GM18498 (cell line): ENCODE data around the gene EFCAB5.
A peak's percentile ranks its signal among the peaks of the same experiment; 100 is the strongest.
"Not testable (repeated sequence)": the region's sequence is repeated elsewhere in the genome, so short reads cannot be mapped to it uniquely, and the experiment has no call there.

Source experiments
- ATAC-seq: cut with Tn5 transposase; IDR thresholded peaks from one replicate; pipeline ENCODE4 v1.9.1; 2021; ENCODE audit warnings: mild to moderate bottlenecking, moderate library complexity; ENCODE audit not compliant: unreplicated experiment

Gene EFCAB5

DNA sequence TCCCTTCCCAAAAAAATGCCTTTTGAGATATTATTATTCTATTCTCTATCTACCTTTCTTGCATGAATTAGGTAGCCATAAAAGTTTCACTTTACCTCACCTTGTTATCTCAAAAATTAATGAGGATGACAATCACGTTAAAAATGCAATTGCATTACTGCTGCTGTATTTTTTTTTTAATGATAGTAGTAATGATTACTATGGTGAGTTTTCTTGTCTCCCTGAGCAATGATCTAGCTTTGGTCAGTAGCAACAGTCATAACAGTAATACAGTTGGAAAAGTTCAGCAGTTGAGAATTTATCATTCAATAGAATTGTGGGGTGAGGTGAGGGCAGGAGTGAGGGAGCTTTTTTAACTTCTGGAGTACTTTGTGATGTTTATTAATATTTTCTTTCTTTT is at the start of gene EFCAB5:
TSS of gene EFCAB5 (plus strand) at position 301 of the 400 bp plus-strand sequence. CDS start 163 bp downstream, outside the sequence.
- ATAC-seq: no peak

DNA sequence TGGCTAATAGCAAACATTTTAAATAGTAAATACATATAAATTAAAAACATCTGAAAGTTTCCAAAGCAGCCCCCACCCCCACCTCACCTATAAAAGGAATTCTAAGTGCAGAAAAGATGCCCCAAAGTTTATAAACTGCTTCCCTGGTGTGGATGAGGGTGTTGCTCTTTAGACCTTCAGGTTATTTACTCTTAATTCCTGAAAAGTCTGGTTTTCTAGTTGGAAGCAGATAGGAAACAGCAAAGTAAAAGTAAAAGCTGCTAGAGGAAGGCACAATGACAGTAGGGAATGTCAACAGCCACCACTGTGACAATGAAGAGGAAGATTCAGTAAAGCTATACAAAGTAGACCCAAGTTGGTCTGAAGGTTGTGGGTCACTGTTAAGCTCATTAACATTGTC is 49.2 kb upstream of the EFCAB5 start:
- ATAC-seq: no peak

GRCh38 chr17:29897136-29897535 is 44.3 kb upstream of the EFCAB5 start:
- ATAC-seq: not testable (repeated sequence)

- no peak for ATAC-seq
Observed at GRCh38 chr17:29903471-29903870, 38.0 kb upstream of the EFCAB5 start.

- ATAC-seq: no peak
Observed at GRCh38 chr17:29905086-29905878, 36.2 kb upstream of the EFCAB5 start.

DNA sequence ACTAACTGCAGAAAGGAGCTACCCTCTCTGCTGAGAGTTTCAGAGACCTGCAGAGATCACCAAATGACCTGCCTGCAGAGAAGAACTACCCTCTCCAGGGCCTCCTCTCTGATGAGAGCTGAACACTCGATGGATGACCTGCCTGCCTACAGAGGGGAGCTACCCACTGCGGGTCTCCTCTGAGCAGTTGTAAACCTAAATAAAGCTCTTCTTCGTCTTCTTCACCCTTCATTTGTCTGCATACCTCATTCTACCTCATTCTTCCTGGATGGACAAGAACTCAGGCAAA is 35.6 kb upstream of the EFCAB5 start:
- ATAC-seq: no peak

DNA sequence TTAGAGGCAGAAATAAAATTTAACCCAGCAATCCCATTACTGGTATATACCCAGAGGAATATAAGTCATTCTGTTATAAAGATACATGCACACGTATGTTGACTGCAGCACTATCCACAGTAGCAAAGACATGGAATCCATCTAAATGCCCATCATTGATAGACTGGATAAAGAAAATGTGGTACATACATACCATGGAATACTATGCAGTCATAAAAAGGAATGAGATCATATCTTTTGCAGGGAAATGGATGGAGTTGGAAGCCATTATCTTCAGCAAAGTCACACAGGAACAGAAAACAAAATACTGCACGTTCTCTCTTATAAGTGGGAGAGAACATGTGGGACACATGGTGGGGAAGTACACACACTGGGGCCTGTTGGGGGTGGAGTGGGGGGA is 34.5 kb upstream of the EFCAB5 start:
- no peak for ATAC-seq

- ATAC-seq: no peak
Observed at GRCh38 chr17:29909236-29910003, 32.0 kb upstream of the EFCAB5 start.

DNA sequence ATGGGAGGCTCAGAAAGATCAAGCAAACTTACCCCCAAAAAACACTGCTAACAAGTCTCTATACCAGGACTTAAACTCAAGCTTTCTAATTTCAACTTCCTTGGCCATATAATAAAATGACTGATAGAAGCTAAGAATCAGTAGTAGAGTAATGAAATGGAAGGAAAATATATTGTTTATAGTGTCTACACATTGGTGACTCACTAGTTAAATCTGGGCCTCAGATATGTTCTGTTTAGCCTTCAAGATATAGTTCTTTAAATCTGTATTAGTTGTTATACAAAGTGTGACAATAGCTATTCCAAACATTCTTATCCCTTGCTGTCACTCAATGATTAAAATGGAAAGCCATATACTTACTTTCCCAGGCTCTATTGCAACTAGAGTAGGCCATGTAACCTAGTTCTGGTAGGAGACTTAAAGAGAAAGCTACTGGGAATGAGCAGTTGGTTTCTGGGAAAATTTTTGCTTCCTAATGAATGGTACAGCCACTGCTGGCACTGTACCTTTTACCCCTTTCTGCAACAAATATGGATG is 29.7 kb upstream of the EFCAB5 start:
- no peak for ATAC-seq

GRCh38 chr17:29914819-29915537 is 26.5 kb upstream of the EFCAB5 start:
- ATAC-seq: no peak

DNA sequence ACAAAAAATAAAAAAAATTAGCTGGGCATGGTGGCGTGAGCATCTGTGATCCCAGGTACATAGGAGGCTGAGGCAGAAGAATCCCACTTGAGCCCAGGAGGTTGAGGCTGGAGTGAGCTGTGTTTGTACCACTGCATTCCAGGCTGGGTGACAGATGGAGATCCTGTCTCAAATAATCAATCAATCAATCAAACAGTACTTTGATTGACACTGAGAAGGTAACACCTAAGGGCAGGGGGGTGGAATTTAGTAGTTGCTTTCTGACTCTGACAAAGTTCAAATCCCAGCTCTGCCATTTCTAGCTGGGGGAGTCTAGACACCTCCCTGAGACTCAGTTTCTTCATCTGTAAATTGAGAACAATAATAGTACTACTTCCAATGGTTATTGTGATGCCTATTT is 23.4 kb upstream of the EFCAB5 start:
- ATAC-seq: no peak

- no peak for ATAC-seq
Observed at GRCh38 chr17:29918922-29919856, 22.2 kb upstream of the EFCAB5 start.

GRCh38 chr17:29924786-29925185 is 16.6 kb upstream of the EFCAB5 start:
- no peak for ATAC-seq

- no peak for ATAC-seq
Observed at GRCh38 chr17:29927546-29927945, 13.9 kb upstream of the EFCAB5 start.

DNA sequence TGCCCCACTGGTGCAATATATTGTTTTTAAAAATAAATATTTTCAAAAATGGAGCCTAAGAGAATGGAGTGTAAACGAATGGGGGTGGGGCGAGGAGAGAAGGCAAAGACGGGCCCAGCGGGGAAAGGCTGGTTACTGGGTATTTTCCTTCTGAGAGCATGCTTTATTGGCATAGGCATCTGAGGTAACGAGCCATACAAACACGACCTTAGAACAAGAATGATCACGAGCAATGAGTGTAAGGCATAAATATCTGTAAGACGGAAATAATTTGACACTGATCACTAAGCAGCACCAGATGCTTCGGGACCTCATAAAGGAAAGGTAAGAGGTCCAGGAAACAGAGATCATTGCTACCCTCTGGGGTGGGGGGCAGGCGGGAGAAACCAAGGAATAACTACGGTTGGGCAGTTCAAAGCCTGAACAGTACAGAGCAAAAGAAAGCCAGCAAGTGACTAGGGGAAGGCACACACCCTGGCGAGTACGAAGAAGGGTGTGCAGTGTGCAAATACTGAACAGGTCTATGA is 12.4 kb upstream of the EFCAB5 start:
- no peak for ATAC-seq

GRCh38 chr17:29929533-29930408 is 11.7 kb upstream of the EFCAB5 start, which contains the start of gene SSH2:
Gene SSH2, minus strand, starts transcription at chr17:29930228. Its CDS starts 228 bp downstream, at chr17:29930000.
- ATAC-seq: peak; percentile 72

DNA sequence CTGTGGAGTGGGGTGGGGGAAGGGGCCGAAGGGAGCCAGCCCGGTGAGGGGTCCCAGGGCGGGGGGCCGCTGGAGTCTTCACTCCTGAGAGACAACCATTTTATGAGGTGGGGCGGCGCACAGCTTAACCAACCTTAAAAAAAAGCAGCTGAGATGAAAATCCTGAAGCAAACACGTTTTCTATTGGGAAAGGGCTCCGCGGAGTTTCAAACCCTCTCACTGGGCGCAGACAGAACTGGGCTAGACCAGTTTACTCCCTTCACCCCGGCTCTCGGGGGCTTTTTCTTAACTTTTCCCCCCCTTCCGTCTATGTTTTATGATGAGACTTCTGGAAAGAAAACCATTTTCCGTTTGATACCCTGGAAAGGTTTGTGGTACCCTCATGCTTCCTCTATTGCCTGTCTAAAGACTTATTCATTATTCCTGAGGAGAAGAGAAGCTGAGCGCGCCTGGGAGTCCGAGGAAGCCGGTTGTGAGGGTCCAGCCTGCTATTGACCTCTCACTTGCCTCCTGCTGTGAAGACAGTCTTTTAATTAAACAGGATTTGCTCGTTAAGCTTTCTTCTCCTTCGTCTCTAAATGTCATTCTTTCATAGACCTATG is 10.9 kb upstream of the EFCAB5 start:
- no peak for ATAC-seq

- ATAC-seq: peak; percentile 62
Observed at GRCh38 chr17:29931231-29931932, 10.1 kb upstream of the EFCAB5 start.
